ENCODE measurements around the gene MDM1. TPM values are rescaled to one million over a fixed set of nuclear protein-coding genes. Genes with fewer than 3 reads are reported as not detected.

Gene MDM1
- total and polyA plus RNA-seq, 8 donors: 9.3 to 47.5 (median 41.5) TPM

- Histone ChIP-seq H3K4me1 (peaks cover 8 to 17% of the 10 kb centered on the region in 2 donors), H3K9me3 (no peaks in the 10 kb centered on the region), H3K36me3 (no peaks in the 10 kb centered on the region), H3K27me3 (no peaks in the 10 kb centered on the region), H3K27ac (no peak overlapping the region), H3K4me3 (no peak overlapping the region)
- ATAC-seq (no peak), DNase-seq (no peak)
- TF ChIP-seq CTCF (IDR thresholded peaks at IDR 0.05): no peak
- intact Hi-C loops (cut with DNase I): no loop called here
Observed at GRCh38 chr12:68335462-68335861, 3.3 kb upstream of the MDM1 start.

- no peaks in the 10 kb centered on the region for H3K36me3 ChIP-seq
- TF ChIP-seq CTCF (IDR thresholded peaks at IDR 0.05): no peak
- H3K4me1 ChIP-seq: peaks cover 8 to 17% of the 10 kb centered on the region in 2 donors
- ATAC-seq (no peak), DNase-seq (no peak)
- H3K9me3 ChIP-seq: no peaks in the 10 kb centered on the region
- no peak overlapping the region for H3K27ac ChIP-seq
- no peak overlapping the region for H3K4me3 ChIP-seq
- no peaks in the 10 kb centered on the region for H3K27me3 ChIP-seq
- intact Hi-C loops (cut with DNase I): no loop called here
Observed at GRCh38 chr12:68334132-68334531, 2.0 kb upstream of the MDM1 start.

GRCh38 chr12:68332728-68333630 lies 817 bp upstream of the MDM1 start:
- intact Hi-C loops (cut with DNase I): no loop called here
- ATAC-seq: no peak
- TF ChIP-seq CTCF (IDR thresholded peaks at IDR 0.05): no peak

GRCh38 chr12:68331500-68331868 lies 678 bp downstream of the MDM1 start:
- DNase-seq (no peak), ATAC-seq (peak; percentile 18)
- peak overlapping the region in 1 of 2 donors; percentile 74 for H3K27ac ChIP-seq
- TF ChIP-seq CTCF (IDR thresholded peaks at IDR 0.05): no peak
- peaks cover 0 to 4% of the 10 kb centered on the region in 2 donors for H3K36me3 ChIP-seq
- intact Hi-C loops (cut with DNase I): no loop called here
- no peaks in the 10 kb centered on the region for H3K27me3 ChIP-seq
- peak overlapping the region; percentile 84 to 86 for H3K4me3 ChIP-seq
- peaks cover 8 to 17% of the 10 kb centered on the region in 2 donors for H3K4me1 ChIP-seq
- H3K9me3 ChIP-seq: no peaks in the 10 kb centered on the region

More at GRCh38 chr12:68332728-68333630, 817 bp upstream of the MDM1 start:
- Histone ChIP-seq H3K27ac (peak overlapping the region; percentile 46 to 74), H3K4me3 (peak overlapping the region; percentile 84 to 86), H3K4me1 (peaks cover 8 to 17% of the 10 kb centered on the region in 2 donors), H3K9me3 (no peaks in the 10 kb centered on the region), H3K27me3 (no peaks in the 10 kb centered on the region), H3K36me3 (no peaks in the 10 kb centered on the region)
- no peak for DNase-seq

GRCh38 chr12:68327896-68328295 lies 4.3 kb downstream of the MDM1 start:
- no peak for DNase-seq
- no peak for ATAC-seq
- Histone ChIP-seq H3K9me3 (no peaks in the 10 kb centered on the region), H3K4me1 (peaks cover 8 to 16% of the 10 kb centered on the region in 2 donors), H3K27ac (no peak overlapping the region), H3K36me3 (peaks cover 0 to 19% of the 10 kb centered on the region in 2 donors), H3K4me3 (no peak overlapping the region), H3K27me3 (no peaks in the 10 kb centered on the region)
- intact Hi-C loops (cut with DNase I): no loop called here
- no peak for TF ChIP-seq CTCF (IDR thresholded peaks at IDR 0.05)
